Lower leg skin (tissue), 3 donors: ENCODE measurements around the gene CCDC102B.

Source experiments
- CTCF ChIP-seq, 3 donors: fragments of 450-650 bp; IDR thresholded peaks; one replicate each; pipeline ENCODE4 v1.5.1; 2016; ENCODE audit warnings: antibody characterized with exemption in 3 of 3, mild to moderate bottlenecking in 3 of 3, moderate library complexity in 2 of 3
- POLR2A ChIP-seq, 2 donors: fragments of 450-650 bp; IDR thresholded peaks; one replicate each; pipeline ENCODE4 v1.6.1; 2016 to 2017; ENCODE audit warnings: antibody characterized with exemption in 2 of 2, mild to moderate bottlenecking in 1 of 2, moderate library complexity in 1 of 2

- TF ChIP-seq POLR2A (IDR thresholded peaks at IDR 0.05) = no peak
- no peak for TF ChIP-seq CTCF (IDR thresholded peaks at IDR 0.05)
Measured at GRCh38 chr18:68972176-68972575, 174.3 kb downstream of the CCDC102B start.
